DND-41 (cell line): ENCODE measurements around the gene KRT7.
"Not testable (repeated sequence)": the region's sequence is repeated elsewhere in the genome, so short reads cannot be mapped to it uniquely, and the experiment has no call there.

Experiments used
- EZH2 ChIP-seq: IDR thresholded peaks from 3 replicates; pipeline ENCODE4 v1.6.1; 2012; ENCODE audit warnings: borderline replicate concordance, low read depth, mild to moderate bottlenecking, moderate library complexity, low read length, inconsistent platforms; ENCODE audit not compliant: severe bottlenecking
- TF ChIP-seq, protein P1 (sequence below): IDR thresholded peaks from 2 replicates; pipeline ENCODE4 v1.5.1; 2012; ENCODE audit warnings: borderline replicate concordance, low read length, moderate library complexity, mild to moderate bottlenecking; ENCODE audit not compliant: poor library complexity, severe bottlenecking; ENCODE audit errors: extremely low read depth

DNA sequence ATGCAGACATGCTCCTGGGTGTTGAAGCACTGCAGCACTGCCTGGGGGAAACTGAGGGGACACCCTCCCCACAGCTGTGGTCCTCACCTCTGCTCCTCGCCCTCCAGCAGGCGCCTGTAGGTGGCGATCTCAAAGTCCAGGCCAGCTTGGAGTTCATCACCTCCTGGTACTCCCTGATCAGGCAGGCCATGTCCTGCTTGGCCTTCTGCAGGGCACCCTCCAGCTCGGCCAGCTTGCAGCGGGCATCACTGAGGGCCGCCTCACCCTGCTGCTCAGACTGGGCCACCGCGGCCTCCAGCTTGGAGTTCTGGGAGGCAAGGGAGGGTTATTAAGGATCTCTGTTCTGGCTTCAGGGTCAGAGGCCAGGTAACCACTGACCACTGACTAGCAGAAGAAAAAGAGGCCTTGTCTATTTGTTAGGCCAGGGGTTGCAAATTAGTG, 19.2 kb downstream of the KRT7 start:
- TF ChIP-seq, protein P1, sequence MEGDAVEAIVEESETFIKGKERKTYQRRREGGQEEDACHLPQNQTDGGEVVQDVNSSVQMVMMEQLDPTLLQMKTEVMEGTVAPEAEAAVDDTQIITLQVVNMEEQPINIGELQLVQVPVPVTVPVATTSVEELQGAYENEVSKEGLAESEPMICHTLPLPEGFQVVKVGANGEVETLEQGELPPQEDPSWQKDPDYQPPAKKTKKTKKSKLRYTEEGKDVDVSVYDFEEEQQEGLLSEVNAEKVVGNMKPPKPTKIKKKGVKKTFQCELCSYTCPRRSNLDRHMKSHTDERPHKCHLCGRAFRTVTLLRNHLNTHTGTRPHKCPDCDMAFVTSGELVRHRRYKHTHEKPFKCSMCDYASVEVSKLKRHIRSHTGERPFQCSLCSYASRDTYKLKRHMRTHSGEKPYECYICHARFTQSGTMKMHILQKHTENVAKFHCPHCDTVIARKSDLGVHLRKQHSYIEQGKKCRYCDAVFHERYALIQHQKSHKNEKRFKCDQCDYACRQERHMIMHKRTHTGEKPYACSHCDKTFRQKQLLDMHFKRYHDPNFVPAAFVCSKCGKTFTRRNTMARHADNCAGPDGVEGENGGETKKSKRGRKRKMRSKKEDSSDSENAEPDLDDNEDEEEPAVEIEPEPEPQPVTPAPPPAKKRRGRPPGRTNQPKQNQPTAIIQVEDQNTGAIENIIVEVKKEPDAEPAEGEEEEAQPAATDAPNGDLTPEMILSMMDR = peak; percentile 36
- not testable (repeated sequence) for TF ChIP-seq EZH2
